Endometrial microvascular endothelial cells (primary cell): Measurements from ENCODE around the gene PODN. TPM values are rescaled to one million over a fixed set of nuclear protein-coding genes. Genes with fewer than 3 reads are reported as not detected.

Source experiments
- in situ Hi-C: cut with HindIII; loops from 2 replicates; pipeline ENCODE4 v1.10.0; 2017; ENCODE audit warnings: low sequenced_read_pairs, low pct_unique_long_range_greater_than_20kb; ENCODE audit errors: inconsistent ontology term
- total RNA-seq: library from RNA; depleted of rRNA; stranded (reverse); fragments of >200 nt; gene quantifications from one replicate; pipeline ENCODE4 v1.2.3, GENCODE V29; 2015; ENCODE audit errors: inconsistent ontology term

The PODN gene, protein sequence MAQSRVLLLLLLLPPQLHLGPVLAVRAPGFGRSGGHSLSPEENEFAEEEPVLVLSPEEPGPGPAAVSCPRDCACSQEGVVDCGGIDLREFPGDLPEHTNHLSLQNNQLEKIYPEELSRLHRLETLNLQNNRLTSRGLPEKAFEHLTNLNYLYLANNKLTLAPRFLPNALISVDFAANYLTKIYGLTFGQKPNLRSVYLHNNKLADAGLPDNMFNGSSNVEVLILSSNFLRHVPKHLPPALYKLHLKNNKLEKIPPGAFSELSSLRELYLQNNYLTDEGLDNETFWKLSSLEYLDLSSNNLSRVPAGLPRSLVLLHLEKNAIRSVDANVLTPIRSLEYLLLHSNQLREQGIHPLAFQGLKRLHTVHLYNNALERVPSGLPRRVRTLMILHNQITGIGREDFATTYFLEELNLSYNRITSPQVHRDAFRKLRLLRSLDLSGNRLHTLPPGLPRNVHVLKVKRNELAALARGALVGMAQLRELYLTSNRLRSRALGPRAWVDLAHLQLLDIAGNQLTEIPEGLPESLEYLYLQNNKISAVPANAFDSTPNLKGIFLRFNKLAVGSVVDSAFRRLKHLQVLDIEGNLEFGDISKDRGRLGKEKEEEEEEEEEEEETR
- not detected for total RNA-seq

DNA sequence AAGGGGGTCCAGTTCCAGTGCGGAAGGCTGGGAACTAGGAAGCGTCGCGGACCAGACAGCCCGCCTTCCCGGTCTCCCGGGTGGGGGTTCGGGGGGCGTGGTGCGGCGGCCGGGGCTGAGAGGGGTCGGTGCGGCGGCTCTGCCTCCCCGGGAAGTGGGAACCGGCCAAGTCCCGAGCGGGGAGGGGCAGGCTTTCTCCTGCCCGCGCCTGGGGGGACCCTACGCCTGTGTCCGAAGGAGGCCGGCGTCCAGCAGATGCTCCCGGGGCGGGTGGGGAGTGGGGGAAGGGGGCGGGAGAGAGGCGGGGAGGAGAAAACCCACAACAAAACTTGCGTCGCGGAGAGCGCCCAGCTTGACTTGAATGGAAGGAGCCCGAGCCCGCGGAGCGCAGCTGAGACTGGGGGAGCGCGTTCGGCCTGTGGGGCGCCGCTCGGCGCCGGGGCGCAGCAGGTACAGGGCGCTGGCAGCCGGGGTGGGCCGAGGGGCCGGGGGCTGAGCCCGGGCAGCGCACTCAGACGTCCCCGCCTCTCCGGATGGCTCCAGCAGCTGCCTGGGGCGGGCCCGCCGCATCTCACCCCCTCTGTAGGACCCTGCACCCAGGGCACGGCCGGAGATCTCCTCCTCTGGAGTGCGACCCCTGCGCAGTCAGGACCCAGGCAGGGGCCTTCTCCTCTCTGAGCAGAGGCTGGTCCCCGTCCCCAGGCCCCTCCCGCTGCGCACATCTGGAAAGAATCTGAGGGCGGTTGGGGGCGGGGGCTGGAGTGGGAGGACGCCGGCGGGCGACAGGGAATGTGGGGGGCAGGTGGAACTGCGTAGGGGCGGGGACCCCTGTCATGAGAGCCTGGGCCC is at the start of gene PODN:
TSS of gene PODN (plus strand) at position 355 of the 849 bp plus-strand sequence. CDS start 7,643 bp downstream, outside the sequence.
- in situ Hi-C loops, result no loop called here

DNA sequence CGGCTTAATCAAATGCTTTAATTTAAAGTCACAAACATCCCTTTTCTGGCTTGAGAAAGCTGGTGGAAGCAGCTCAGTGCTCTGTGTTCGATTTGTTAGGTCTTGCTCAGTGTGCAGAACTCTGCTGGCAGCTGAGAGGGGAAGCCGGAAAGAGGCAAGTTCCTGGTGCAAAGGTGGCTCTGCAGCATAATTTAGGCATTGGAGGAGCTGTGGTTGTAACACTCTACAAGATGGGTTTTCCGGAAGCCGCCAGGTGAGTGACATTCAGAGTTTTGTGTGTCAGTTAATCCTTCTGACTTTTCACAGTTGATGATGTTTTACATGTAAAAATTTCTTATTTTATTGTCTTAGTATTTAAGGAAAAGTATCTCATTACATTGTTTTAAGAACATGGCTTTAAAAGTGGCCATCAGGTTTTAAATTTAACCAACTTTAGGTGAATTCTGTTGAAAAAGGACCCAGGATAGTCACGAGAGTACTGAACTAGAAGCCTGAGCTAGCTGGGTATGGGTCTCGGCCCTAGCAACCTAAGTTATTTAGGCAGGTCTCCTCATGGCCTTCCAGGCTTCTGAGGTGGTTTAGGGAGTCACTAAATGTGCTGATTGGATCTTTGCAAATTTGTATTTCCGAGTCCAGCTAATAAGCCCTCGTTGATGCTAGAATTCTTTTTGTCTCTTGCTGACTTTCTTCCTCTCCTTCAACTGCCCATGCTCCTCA is 47.1 kb upstream of the PODN start:
- in situ Hi-C loops, result no loop called here

DNA sequence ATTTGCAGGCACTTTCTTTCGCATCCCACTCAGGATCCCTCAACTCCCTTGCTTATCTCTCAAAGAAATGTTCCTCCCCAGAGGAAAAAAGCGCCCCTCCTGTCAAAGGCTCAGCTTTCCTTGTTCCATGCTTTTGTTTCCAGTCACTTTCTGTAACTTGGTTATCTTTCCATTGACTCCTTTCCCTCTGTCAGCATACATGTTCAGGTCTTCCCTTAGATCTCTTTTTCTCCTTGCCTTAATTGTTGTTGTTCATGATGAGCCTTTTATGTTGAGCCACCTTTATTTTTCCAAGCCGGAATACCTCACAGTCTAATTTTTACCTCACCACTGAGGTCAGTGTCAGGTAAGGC is 46.5 kb upstream of the PODN start:
- in situ Hi-C loops, result no loop called here

DNA sequence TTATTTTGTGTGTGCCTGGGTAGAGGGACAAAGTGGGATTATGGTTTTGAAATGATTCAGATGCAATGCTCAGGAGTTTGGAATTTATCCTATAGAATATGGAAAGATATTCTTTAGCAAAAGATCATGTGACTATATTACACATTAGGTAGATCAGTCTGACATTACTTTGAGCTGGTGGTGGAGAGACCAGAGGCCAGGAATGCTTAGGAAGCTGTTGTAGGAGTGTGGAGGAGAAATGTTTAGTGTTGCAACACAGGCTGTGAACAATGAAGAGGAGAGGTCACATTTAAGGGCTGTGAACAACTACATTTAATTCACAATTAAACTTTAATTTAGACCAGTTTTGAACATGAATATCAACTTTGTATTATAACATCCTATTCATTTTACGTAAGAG is 45.3 kb upstream of the PODN start:
- in situ Hi-C loops, result no loop called here

DNA sequence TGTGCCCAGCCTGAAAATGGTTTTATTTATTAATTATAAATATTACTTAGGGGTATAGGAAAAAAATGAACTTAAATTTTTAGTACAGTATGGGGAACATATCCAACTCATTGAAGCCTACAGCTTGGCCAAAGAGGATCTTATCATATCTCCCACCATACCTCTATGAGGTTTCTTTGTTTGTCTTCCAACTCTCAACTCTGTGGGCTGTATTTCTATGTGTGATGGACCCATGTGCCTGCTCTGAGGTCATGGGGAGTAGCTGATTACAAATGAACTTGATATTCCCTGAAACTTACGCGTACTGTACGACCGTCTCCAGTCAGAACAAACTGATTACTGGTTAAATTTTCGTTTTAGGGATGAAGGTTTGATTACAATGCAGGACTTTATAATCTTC is 41.4 kb upstream of the PODN start:
- in situ Hi-C loops, result no loop called here

DNA sequence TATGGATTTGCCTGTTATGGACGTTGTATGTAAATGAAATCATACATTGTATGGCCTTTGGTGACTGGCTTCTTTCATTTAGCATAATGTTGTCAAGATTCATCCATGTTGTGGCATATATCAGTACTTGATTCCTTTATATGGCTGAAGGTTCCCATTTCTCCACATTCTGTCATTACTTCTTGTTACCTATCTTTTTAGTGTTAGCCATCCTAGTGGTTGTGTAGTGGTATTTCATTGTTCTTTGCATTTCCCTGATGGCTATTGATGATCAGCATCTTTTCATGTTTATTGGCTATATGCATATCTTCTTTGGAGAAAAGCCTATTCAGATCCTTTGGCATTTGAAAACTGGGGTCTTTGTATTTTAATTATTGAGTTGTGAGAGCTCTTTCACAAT is 39.8 kb upstream of the PODN start:
- in situ Hi-C loops, result no loop called here

DNA sequence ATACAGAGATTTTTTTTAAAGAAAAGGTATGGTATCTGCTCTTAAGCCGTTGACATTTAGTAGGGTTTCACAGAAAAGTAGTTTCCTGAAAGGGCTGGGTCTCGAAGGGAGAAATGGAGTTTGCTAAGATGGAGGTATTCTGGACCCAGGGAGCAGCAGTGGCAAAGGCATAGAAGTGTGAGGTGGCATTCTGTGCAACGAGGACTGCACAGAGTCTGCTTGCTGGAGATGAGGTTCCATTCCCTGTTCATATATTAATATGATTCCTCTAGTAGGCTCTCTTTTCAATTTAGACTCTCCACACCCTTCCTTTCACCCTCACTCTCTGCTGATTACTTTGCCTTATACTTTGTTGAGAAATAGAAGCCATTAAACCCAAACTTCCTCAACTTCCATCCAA is 38.5 kb upstream of the PODN start:
- in situ Hi-C loops, result no loop called here

DNA sequence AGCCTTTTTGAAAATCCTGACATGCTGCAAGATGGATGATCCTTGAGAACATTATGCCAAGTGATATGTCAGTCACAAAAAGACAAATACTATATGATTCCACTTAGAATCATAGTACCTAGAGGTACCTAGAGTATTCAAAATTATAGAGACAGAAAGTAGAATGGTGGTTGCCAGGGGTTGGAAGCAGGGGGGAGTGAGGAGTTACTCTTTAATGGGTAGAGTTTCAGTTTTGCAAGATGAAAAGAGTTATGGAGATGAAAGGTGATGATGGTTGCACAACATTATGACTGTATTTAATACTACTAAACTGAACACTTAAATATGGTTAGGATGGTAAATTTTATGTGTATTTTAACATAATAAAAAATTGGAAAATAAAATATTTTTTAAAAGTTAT is 37.9 kb upstream of the PODN start:
- in situ Hi-C loops, result no loop called here

DNA sequence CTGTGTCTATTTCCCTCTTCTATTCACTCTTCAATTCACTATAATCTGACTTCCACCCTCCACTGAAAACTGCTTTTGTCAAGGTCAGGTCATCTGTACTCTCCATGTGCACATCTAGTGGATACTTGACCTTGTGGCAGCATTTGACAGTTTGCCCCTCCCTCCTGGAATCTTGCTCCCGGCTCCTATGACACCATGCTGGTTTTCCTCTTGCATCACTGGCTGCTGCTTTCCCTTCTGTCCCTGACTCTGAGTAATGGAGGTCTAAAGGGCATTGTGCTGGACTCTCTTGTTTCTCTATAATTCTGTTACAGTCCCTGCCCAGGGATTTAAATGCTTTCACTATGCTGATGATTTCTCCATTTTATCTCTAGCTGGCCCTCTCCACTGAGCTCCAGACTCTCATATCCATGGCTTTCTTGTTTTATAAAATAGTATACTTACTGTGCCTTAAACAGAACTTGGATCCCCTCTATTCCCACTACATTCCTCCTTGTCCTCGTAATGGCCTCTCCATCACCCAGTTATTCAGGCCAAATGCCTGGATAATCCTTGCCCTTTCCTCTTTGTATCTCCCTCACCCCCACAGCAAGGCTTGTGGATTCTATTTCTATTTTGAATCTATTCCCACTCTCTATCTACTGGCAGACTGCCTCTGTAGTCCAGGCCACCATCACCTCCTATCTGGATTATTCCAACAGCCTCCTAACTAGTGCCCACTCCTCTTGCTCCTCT is 36.8 kb upstream of the PODN start:
- in situ Hi-C loops, result no loop called here

DNA sequence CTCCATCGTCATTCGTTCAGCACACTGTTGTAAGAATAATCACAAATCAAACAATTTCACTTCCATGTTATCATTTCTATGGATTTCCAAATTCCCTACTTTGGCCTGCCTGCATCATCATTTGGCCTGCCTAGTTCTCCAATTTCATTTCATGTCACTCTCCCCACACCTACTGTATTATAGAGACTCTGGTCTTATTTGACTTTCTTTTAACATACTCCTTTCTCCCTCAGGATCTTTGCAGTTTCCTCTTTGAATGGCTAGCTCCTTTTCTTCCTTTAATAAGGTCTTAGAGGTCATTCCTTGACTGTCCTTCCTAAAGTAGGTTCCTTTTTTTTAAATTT is 36.3 kb upstream of the PODN start:
- in situ Hi-C loops, result no loop called here

DNA sequence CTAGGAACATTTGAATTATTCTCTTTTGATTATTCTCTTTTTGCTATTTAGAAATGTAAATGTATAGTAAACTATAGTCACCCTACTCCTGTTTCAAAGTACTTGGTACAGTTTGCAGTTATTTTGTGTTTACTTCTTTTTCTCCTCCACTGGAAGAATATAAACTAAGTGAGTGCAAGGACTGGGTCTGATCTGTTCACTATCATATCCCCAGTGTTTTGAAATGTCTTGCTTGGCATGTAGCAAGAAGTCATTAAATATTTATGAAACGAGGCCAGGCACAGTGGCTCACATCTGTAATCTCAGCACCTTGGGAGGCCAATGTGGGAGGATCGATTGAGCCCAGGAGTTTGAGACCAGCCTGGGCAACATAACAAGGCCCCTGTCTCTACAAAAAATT is 35.8 kb upstream of the PODN start:
- in situ Hi-C loops, result no loop called here

DNA sequence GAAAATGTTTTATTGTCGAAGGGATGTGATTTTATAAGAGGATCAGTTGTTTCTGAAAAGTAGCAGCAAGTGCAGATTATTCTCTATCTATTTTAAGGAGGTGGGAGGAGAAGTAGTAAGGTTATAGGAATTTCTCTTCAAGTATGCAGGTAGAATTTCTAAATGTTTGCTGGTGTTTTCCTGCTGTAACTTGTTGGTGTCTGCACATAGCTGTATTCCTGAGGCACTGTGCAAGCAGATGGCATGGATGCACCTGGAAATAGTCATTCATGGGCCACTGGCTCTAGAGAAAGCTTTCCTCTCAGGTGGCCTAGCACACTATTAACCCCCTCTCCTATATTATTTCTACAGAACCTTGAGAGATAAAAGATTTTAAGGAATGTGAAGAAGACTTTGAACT is 30.3 kb upstream of the PODN start:
- in situ Hi-C loops, result no loop called here

DNA sequence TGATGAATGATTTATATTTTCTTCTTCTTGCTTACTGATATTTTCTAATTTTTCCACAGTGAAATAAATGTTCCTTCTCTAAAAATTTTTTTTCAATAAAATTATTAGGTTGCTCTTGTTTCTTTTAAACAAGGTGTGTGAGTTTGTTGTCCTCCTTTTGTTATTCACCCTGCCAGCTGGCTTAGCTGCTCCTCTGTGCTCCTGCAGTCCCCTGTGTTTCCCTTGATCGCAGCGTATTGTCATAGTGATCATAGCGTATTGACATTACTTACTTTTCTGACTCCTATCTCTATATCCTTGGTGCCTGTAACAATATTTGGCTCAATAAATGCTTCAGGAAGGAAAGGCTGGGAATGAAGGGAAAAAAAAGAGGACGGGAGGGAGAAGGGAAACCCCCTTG is 24.9 kb upstream of the PODN start:
- in situ Hi-C loops, result no loop called here

DNA sequence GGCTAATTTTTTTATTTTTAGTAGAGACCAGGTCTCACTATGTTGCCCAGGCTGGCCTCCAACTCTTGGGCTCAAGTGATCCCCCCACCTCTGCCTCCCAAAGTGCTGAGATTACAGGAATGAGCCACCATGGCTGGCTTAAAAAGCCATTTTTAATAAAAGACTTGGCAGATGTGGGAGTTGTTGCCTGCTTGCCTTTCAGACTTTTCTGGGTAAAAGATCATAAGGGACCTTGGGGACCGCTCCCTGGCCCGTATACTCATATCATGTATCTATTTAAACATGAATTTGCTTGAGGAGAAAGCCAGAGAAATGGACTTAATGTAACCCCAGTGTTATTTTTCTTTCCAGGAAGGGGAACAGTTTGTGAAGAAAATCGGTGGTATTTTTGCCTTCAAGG is 23.4 kb upstream of the PODN start:
- in situ Hi-C loops, result no loop called here

DNA sequence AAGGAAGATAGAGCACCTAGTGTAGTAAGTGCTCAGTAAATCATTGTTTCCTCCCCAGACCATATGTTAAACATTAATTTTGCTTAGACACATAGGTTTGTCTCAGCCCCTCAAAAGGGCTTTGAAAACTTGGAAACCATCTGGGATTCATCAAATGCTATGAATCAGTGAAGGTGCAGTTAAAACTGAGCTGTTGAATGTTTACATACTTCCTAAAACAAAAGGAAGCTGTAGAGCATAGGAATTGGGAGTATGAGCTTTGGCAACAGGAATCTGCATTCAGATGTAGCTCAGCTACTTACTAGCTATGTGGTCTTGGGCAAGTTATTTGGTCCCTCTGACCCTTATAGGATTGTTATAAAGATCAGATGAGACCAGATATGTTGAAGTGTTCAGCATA is 18.7 kb upstream of the PODN start:
- in situ Hi-C loops, result no loop called here

DNA sequence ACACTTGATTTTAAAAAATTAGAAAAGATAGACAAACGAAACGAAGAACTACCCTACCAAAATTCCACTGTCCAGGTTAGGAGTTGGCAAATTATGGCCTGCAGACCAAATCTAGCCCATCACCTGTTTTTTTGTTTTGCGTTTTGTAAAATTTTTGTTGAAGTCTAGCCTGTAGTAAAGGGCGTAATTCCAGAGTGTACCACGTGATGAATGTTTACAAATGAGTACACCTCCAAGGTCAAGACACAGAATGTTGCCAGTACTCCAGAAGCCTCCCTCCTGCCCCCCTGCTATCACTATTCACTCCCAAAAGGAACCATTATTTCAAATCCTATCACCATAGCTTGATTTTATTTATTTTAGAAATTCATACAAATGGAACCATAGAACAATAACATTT is 17.1 kb upstream of the PODN start:
- in situ Hi-C loops, result no loop called here

DNA sequence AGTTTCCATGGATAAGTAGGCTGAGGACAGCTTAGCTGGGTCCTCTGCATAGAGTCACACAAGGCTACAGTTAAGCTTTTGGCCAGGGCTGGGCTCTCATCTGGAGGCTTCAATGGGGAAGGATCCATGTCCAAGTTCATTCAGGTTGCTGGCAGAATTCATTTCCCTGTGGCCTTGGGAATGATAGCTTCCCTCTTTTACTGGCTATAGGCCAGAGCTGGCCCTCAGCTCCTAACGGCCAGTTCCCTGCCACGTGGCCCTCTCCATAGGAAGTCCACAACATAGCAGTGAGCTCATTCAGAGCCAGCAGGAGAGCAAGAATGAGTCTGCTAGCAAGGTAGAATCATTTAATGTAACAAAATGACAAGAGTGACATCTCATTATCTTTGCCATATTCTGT is 15.1 kb upstream of the PODN start:
- in situ Hi-C loops, result no loop called here

DNA sequence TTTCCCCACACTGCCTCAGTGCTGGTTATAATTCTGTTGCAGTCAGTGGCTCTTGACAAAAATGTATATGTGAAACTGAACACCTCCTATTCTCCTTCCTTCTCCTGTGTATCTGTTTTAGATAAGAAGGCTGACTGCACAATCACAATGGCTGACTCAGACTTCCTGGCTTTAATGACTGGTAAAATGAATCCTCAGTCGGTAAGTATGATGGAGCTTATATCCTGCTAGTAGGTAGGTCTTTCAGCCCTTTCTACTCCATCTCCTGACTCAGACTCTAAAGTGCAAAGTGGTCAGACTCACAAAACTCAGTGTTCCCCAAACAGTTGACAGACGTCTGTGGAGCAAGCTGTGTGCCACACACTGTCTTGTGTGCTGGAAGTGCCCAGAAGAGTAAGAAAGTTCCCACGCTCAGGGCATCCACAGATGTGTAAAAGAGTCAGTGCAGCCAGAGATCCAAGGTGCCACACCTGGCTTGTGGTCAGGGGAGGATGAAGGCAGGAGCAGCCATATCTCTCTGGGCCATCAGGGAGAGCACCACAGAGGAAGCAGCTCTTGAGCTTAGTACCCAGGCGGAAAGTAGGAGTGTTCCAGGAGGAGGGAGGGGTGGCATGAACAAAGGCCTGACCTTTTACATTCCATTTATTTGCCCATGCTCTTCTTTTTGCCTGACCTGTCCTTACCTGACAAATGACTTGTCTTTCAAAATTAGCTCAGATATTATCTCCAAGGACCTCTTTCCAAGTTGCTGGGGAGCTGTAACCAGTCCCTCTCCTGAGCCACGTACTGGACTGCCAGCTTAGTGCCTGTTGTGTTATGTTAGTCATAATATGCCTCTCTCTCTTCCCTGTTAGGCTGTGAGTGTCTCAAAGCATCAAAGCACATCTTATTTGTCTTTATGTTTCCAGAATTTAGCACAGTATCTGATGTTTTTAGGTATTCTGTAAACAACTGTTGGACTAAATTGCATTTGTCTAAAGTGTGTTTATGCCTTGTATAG is 14.0 kb upstream of the PODN start:
- in situ Hi-C loops, result no loop called here
